HG02763 (cell line): ENCODE data around the gene RGS6.

ENCODE experiments used
- ATAC-seq: cut with Tn5 transposase; IDR thresholded peaks from one replicate; pipeline ENCODE4 v1.9.1; 2021; ENCODE audit warnings: mild to moderate bottlenecking, moderate library complexity; ENCODE audit not compliant: unreplicated experiment

RGS6 gene

DNA sequence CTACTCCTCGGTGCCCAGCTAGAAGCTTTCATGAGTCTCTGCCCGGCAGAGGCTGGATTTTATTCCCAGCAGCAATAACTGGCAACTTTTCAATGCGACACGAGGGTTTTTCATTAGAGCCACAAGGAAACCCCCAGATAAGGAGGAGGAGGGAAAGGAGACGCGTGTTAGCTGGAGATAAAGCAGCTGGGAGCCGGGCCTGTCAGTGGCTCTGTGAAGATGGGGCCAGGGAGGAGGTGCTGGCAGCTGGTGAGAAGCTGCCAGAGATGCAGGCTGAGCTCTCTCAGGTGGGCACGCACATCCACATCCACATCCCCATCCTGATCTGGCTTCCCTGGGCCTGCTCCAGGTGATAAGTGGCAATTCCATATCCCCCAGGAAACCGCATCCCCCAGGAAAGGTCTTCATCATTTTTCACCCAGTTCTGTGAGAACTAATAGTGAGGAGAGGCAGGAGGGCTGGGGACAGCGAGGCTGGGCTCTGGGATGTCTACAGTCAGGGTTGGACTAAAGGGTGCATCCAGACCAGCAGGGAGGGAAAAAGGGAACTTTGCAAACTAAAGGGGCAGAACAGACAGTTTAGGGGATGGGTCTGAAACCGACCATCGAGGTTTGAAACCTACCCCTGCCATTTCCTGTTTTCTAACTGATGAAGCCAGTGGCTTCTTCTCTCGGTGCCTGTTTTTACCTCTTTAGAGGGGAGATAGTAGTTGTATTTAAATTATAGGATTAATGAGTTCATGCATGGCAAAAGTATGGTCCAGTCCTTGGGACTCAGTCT lies 548.4 kb downstream of the RGS6 start:
- no peak for ATAC-seq

DNA sequence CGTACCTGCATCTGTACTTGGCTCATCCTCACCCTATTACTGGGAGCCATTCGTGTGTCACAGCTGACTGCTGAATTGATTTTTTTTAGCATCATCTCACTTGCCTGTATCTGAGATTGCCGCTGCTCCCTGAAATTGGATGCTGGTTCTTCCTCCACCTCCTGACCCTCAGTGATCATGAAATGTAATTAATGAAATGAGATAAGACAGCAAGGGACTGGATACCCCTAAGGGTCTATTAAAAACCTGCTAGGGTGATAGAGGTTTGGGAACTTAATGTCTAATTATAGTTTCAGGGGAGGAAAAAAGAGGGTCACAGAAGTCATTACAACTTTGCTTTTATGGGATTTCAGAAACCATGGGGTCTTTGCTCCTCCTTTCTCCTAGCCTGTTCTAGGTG lies 551.1 kb downstream of the RGS6 start:
- ATAC-seq = no peak

DNA sequence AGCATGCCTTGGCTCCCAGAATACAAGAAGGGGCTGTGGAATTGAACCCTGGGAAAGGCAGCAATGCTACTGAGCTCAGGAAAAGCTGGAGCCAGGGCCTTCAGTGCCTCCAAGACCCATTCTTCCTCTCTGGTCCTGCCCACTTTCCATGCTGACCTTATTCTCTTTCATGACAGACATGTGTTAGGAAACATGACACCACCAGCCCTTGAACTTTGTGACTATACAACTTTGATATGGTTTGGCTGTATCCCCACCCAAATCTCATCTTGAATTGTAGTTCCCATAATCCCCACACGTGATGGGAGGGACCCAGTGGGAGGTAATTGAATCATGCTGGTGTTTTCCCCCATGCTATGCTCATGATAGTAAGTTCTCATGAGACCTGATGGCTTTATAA lies 553.5 kb downstream of the RGS6 start:
- no peak for ATAC-seq

DNA sequence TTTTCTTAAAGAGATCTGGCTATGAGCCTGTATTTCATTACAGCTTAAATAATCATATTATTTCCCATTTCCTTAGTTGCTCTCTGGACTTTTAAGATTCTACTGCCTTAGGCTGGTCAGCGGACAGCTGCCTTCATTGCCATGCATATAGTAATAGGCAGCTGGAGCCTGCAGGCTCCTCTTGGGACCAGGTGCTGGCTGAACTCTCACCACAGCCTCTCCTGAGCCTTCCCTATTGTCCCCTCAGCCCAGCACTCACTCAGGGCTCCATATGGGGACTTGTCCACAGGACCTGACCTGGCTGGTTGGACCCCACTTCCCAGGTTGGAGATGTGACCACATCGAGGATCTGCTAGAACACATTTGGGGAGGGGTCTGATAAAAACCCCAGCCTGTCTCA lies 556.3 kb downstream of the RGS6 start:
- ATAC-seq = no peak

DNA sequence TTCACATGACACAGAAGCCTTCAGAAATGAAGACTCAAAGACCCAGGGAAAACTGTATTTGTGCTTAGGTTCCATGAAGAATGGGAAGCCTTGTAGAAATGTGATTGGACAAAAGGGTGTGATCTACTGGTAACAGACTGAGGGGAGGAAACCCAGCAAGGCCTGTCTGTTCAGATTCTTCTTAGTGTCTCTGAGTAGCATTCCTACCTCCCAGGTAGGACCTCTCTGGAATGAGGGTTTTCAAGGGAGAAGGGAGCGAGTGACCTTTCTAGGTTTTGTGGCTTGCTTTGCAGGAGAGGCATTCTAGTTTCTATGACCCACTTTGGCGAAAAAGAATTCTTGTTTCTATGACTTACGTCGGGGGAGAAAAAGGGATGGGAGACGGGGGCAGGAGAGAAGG lies 560.0 kb downstream of the RGS6 start:
- no peak for ATAC-seq

DNA sequence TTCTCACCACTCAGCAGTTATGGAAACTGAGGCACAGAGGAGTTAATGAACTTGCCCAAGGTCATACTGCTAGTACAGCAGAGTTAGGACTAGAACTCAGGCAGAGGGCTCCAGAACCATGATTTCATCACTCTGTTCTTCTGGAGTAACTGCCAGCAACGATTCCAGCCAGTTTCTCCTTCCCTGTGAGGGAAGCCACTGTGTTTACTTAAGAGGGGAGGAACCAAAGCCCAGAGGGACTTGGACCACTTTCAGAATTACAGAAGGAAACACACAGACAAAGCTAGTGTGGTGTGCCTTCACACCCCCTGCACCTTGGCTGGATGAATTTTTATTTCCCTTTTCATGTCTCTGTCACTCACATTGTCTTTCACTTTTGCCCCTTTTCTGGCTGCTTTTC lies 563.4 kb downstream of the RGS6 start:
- ATAC-seq = no peak

DNA sequence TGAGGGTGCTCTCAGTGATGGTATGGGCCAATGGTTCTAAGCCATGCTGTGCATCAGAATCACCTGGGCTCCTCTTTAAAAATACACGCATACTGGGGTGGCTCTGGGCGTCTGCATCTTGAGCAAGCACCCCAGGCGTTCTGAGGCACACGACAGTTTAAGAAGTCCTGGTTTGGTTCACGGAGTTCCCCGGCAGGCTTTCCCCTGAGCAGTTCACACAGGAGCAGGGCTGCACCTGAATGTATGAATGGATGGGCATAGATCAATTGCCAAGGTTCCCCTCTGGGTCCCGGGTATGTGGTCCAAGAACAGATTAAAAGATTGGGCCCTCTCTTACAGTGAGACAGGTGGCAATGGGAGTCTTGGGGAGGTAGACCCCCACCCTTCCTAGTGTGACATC lies 566.4 kb downstream of the RGS6 start:
- no peak for ATAC-seq

DNA sequence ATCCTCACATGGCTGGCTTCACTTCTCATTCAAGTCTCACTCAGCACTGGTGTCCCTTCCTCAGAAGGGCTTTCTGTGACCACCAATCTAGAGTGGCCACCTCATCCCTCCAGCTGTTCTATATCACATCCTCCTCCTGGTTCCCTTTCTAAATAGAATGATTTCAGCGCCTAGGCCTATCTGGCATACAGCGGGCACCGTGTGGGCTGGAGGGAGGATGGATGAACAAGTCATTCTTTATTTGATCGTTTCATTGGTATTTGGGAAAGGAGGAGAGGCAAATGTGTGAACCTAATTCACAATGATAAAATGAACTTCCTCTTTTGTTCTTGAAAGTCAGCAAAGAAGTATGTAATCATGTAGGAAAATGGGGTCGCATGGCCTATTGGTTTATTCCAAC lies 567.5 kb downstream of the RGS6 start:
- ATAC-seq = no peak

DNA sequence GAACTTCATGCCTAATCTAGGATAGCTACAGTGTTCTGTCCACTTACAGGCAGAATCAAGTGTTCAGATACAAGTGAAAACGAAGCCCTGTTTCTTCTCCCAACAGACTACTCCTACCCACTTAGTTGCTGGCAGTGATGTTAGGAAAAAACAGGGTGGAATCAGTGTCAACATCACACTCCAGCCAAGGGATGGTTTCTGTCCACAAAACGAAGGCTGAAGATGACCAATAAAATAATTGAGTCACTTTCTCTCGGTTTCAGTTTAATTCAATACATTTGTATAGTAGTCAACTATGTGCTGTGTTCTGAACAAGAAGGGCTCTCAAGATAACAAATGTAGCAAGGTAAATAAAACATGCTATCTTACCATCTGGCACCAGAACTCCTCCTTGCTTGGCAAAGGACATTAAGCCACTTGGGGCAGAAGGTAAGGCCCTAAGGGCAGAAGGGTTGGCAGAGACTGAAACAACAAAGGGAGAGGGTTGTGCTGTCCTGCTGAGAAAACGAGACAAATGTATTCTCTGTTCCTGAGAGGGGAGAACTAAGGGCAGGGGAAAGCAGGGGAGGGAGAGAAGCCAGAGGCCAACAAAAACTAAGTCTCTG lies 568.1 kb downstream of the RGS6 start:
- no peak for ATAC-seq

DNA sequence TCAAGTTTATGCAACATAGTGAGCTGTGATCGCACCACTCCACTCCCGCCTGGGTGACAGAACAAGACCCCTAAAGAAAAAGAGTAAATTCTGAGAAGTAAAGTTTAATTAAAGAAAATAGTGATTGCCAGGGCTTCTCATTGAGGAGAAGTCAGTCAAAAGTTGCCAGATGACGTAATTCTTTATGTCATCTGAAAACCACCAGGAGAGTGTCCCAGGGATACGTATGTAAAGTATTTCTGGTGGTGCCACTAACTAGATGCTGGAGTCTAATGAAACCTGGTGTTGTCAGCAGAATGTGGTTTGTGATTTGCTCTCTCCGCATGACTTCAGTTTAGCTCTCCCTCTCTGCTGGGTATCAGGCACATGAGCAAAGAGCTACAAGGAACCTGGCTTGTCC lies 569.2 kb downstream of the RGS6 start:
- no peak for ATAC-seq

DNA sequence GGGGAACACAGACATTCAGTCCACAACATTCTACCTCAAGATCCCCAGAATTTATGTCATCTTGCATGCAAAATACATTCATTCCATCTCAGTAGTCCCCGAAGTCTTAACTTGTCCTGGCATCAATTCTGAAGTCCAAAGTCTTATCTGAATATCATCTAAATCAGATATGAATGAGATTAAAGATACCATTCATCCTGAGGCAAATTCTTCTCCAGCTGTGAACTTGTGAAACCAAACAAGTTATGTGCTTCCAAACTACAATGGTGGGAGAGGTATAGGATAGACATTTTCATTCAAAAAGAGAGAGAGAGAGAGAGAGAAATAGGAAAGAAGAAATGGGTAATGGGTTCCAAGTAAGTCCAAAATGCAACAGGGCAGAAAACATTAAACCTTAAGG lies 571.0 kb downstream of the RGS6 start:
- no peak for ATAC-seq

DNA sequence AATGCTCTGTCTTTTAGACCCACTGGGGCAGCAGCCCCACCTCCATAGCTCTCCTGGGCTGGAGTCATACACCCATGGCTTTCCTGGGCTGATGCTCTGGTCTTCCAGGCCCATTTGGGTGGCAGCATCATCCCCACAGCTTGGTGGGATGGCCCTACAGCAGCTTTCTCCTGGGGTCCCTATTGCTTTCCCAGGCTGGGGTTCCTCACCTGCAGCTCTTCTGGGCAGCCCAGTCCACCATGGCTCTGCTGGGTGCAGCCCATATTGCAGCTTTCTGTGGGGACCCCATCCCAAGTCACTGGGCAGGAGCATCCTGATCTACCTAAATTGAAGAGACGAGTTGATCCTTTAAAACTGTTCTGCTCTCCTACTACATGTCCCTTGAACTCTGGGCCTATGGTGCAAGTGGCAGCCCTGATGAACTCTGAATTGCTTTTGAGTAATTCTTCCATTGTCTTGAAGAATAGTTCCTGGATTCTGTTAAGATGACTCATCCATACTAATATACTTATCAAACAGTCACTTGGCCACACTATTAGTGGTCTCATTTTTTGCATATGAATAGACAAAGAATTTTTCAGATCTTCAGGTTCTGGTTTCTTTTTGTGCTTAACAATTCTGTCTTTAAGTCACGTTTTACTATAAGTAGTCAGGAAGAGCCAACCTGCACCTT lies 571.6 kb downstream of the RGS6 start:
- no peak for ATAC-seq

DNA sequence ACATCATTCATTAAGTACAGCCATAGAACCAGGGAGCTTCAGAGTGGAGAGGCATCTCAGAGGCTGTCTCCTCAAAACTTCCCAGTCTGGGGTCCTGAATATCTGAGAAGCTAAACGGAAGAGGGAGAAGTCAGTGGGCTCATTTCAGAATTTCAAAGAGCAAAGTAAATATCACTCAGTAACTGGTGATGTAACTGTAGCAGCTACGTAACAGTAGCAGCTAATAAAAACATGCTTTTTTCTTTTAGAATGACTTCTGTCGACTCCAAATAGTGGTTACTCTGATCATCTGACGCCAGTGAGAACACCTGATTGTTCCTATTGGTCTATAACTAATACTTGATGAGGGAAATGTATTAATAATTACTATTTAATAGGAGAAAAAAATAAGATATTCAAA lies 578.3 kb downstream of the RGS6 start:
- no peak for ATAC-seq

DNA sequence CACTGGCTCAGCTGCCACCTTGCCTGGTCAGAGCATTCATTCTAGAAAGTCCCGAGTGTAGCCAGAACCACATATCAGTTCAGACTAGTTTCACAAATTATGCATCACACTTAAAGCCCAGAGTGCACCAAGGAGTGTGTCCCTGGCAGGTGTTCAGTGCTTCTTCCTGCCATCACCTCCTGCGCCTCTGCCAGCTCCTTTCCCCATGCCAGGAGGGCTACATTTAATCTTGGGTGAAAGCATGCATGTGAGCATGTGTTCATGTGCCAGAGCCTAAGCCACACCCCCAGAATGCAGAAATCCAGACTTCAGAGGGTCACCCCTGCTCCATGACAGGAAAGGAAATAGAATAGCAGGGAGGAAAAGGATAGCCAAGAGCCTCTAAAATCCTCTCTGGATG lies 580.1 kb downstream of the RGS6 start:
- no peak for ATAC-seq

DNA sequence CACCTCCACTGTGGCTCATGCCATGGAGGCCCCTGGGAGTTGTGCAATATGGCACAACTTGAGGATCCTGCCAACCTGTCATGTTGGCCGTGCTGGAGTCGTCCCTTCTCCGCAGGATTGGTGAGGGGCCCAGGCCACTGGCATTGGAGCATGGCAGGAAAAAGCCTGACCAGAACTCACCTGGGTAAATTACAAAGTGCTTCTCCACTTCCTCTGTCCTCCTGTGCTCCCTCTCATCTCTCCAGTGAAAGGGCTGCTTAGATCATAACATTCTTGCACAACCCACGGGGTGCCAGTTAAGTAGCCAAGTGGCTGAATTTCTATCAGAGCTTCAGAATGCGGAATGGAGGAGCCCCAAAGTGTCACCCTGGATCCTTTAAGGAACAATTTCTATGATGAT lies 580.7 kb downstream of the RGS6 start:
- no peak for ATAC-seq

DNA sequence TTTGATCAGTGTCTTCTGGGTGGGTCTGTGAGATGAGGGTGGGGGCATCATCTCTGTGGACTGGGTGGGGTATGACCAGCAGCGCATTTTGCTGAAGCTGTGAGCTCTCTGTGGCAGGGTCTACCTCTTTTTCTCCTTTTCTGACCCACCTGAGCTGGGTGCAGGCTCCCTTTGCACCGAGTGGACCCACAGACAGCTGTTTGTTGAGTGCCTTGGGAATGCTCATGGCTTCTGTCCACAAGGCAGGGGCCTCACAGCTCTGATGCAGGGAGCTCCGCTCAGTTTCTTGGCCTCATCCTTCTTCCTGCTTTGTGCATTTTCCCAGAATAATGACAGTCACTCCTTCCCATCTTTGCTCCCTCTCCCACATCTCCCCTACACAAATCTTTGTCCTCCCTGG lies 581.1 kb downstream of the RGS6 start:
- no peak for ATAC-seq

DNA sequence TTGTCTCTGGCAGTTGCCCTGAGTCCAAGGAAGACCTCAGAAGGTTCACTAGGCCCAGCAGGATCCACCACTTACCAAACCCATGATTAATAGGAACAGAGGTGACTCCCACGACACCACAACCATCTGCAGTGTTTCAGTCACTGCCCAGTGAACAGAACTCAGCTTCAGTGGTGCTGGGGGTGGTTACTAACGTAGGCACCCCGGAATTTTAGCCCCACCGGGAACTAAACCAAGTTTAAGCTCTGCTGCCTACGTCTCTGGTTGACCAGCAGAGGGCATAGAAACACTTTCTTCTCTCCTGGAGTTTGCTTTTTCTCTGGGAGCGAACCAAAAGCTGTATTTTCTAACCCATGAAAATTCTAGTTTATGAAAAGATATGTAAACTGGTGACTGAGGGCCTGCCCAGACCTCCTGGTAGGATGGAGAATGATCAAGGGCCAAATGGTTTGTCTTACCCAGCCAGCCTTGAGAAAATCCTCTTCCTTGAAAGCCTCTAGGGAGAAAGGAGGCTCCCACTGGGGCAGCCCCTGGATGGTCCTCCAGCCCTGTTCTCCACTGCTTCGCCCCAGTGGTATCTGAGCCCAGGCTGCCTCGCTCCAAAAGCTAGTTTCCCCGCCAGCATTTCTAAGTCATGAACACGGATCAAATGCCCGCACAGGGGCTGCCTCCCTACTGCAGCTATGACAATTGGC lies 581.9 kb downstream of the RGS6 start:
- no peak for ATAC-seq

DNA sequence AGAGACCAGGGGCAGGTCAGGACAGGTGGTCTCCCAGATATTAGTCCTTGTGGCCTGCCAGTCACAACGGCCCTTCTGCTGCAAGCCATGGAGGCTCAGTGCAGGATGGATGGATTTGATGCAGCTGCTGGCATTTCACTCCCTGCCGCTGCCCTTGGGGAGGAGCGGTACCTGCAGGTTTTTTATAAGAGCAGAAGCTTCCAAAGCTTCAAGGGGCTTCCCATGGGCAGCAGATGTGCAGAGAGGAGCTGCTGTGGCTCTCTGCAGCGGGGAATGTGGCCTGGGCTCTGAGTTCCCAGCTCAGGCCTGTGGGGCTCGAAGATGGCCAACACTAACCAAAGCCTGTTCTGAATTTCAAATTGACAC lies 582.4 kb downstream of the RGS6 start:
- no peak for ATAC-seq

DNA sequence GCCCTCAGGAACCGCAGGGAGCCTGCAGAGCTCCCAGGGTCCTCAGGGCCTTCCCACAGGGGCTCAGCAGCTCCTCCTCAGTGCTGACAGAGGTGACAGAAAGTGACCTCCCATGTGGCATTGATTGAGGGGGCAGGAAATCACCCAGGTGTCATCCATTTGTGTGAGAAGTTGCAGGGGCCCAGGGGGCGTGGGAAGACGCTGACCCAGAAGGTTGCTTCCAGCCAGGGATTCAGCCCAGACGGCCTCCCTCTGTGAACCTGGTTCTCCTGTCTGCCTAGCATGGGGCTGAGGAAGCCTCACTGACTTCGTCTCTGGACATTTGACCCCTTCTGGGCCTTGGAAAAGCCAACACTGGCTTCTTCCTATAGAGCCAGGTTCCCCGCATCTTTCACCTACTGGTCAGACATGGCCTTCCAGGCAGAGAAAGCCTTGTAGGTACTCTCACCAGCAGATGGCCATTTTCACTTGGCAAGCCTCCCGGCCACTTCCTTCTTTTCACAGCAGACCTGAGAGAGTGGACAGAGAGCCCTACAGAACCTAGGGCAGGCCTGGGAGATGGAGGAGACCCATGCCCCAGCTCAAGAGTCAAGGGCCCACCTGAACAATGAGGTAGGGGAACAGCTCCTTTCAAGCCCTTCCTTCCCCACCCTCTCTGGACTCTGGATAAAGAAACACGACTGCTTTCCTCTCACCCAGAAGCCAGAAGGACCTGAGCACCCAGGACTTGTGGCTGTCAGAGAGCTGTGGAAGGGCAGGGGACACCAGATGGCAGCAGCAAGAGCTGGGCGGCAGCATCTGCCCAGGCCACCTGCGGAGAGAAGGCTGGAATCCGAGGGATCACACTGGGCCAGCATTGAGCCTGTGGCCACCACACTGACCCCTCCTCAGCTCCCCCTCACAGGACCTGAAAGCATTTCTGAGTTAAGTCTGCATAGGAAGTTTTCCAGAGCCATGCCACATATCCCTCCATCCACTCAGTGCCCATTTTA lies 583.8 kb downstream of the RGS6 start:
- ATAC-seq = no peak

DNA sequence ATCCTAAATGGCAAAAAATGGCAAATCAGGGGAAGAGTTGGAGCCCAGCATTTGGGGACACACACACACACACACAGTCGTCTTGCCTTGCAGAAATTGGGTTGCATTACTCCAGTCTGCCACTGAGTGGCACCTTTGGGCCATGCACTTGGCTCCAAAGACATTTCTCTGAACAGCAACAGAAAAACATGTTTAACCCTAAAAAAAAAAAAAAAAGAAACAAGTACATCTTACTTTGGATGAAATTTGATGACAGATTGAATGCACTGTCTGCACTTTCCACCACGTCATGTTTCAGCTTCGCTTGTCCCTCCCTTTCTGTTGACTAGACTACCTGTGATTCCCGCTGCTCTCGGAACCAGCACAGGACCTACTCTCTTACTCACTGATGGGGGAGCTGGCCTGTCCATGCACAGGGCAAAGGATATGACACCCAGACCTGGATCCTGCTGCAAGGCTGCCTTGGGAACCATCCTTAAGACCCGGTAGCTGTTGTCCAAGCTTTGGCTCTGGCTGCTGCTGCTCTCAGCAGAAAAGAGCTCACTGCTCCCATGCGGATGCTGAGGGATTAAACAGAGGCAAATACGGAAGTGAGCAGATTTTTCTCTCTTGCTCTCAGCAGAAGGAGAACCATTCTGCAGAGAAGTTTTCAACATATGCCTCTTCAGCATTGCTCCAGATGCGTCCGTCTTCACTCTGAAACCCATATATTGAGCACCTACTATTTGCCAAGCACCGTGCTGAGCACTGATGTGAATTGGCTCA lies 584.9 kb downstream of the RGS6 start:
- ATAC-seq = no peak
